Liver (tissue), 9 donors: ENCODE results near the gene ZDHHC24. TPM values are rescaled to one million over a fixed set of nuclear protein-coding genes. Genes with fewer than 3 reads are reported as not detected.

Experiments used
- DNase-seq: peaks from one replicate; pipeline ENCODE4 v3.0.0-alpha.2; 2017; ENCODE audit warnings: low spot score
- H3K27ac ChIP-seq, 2 donors: one replicate each; pipeline ENCODE4 v1.7.0; 2013; ENCODE audit warnings: inconsistent platforms in 2 of 2, low read length in 2 of 2, control low read depth in 1 of 2, low read depth in 1 of 2, mild to moderate bottlenecking in 1 of 2
- H3K27me3 ChIP-seq, 4 donors: one replicate each; pipeline versions ENCODE4 v1.6.1 to v1.7.0; 2013; ENCODE audit warnings: low read length in 3 of 4, inconsistent platforms in 1 of 4, mild to moderate bottlenecking in 1 of 4, moderate library complexity in 1 of 4; ENCODE audit not compliant: control insufficient read depth in 4 of 4, insufficient read depth in 4 of 4
- H3K36me3 ChIP-seq, 4 donors: one replicate each; pipeline versions ENCODE4 v1.6.1 to v1.7.0; 2013; ENCODE audit warnings: low read length in 3 of 4, mild to moderate bottlenecking in 3 of 4, low read depth in 1 of 4, moderate library complexity in 1 of 4; ENCODE audit not compliant: control insufficient read depth in 4 of 4, insufficient read depth in 3 of 4
- H3K4me1 ChIP-seq, 4 donors: one replicate each; pipeline versions ENCODE4 v1.6.1 to v1.7.0; 2013; ENCODE audit warnings: low read length in 3 of 4, mild to moderate bottlenecking in 3 of 4, moderate library complexity in 1 of 4; ENCODE audit not compliant: control insufficient read depth in 4 of 4, insufficient read depth in 4 of 4
- H3K4me3 ChIP-seq, 3 donors: one replicate each; pipeline versions ENCODE4 v1.6.1 to v1.7.0; 2013; ENCODE audit warnings: low read length in 3 of 3, control low read depth in 1 of 3, low read depth in 1 of 3, mild to moderate bottlenecking in 1 of 3
- H3K9ac ChIP-seq, 2 donors: one replicate each; pipeline ENCODE4 v1.7.0; 2013; ENCODE audit warnings: low read length in 2 of 2, mild to moderate bottlenecking in 2 of 2, moderate library complexity in 2 of 2, control low read depth in 1 of 2, low read depth in 1 of 2
- H3K9me3 ChIP-seq, 4 donors: one replicate each; pipeline versions ENCODE4 v1.6.1 to v1.7.0; 2013; ENCODE audit warnings: low read length in 3 of 4; ENCODE audit not compliant: control insufficient read depth in 4 of 4
- FOXA1 ChIP-seq: IDR thresholded peaks from 2 replicates; pipeline ENCODE4 v1.6.1; 2016; ENCODE audit warnings: antibody characterized with exemption
- GABPA ChIP-seq, 2 donors: IDR thresholded peaks in 1 of 2; conservative IDR thresholded peaks in 1 of 2; 2 replicates each; pipeline ENCODE4 v1.6.1; 2016; ENCODE audit warnings: antibody characterized with exemption in 2 of 2, mild to moderate bottlenecking in 1 of 2, moderate library complexity in 1 of 2
- HNF4G ChIP-seq: IDR thresholded peaks from 2 replicates; pipeline ENCODE4 v1.6.1; 2016; ENCODE audit warnings: antibody characterized with exemption
- JUND ChIP-seq, 2 donors: IDR thresholded peaks; 2 replicates each; pipeline ENCODE4 v1.6.1; 2016; ENCODE audit warnings: antibody characterized with exemption in 2 of 2
- RAD21 ChIP-seq, 2 donors: IDR thresholded peaks; 2 replicates each; pipeline ENCODE4 v1.6.1; 2016; ENCODE audit warnings: antibody characterized with exemption in 2 of 2, mild to moderate bottlenecking in 2 of 2
- RXRA ChIP-seq, 2 donors: IDR thresholded peaks; 2 replicates each; pipeline ENCODE4 v1.6.1; 2017 to 2018; ENCODE audit warnings: antibody characterized with exemption in 2 of 2, mild to moderate bottlenecking in 1 of 2
- SP1 ChIP-seq: IDR thresholded peaks from 2 replicates; pipeline ENCODE4 v1.6.1; 2018; ENCODE audit warnings: antibody characterized with exemption, mild to moderate bottlenecking
- TAF1 ChIP-seq: conservative IDR thresholded peaks from 2 replicates; pipeline ENCODE4 v1.6.1; 2016; ENCODE audit warnings: antibody characterized with exemption, mild to moderate bottlenecking
- YY1 ChIP-seq: IDR thresholded peaks from 2 replicates; pipeline ENCODE4 v1.6.1; 2016; ENCODE audit warnings: antibody characterized with exemption, mild to moderate bottlenecking
- WGBS: extraction: QIAGEN DNeasy Blood & Tissue Kit; methylation state at CpG from one replicate; pipeline ENCODE4 v1.1.7; 2013; 5-methylcytosine and 5-hydroxymethylcytosine counted together
- polyA plus RNA-seq, 2 donors: library from polyadenylated mRNA; stranded (reverse) in 1 of 2; unstranded in 1 of 2; fragments of 200-250 nt in 1 of 2; fragments of >200 nt in 1 of 2; fragmentation: Nextera tagmentation in 1 of 2; extraction: Ambion mirVana in 1 of 2; gene quantifications; one replicate each; pipeline versions ENCODE4 v1.2.1 to v1.2.3, GENCODE V29; 2013 to 2015
- total RNA-seq, 2 donors: library from RNA; depleted of rRNA; stranded (reverse); fragments of >200 nt; gene quantifications; one replicate each; pipeline ENCODE4 v1.2.3, GENCODE V29; 2014
- TF ChIP-seq, protein P1 (sequence below): fragments of 150-350 bp; IDR thresholded peaks from 2 replicates; pipeline ENCODE4 v1.5.1; 2017; ENCODE audit warnings: improper control_type of control experiment, low read depth, low read length; ENCODE audit not compliant: missing input control
- TF ChIP-seq, protein P2 (sequence below): IDR thresholded peaks from 2 replicates; pipeline ENCODE4 v1.6.1; 2016; ENCODE audit warnings: antibody characterized with exemption
- TF ChIP-seq, protein P3 (sequence below): IDR thresholded peaks from 2 replicates; pipeline ENCODE4 v1.6.1; 2016; ENCODE audit warnings: antibody characterized with exemption, mild to moderate bottlenecking
- donor health status: healthy.
- donor health status: healthy.
- donor health status: healthy.
- donor health status: healthy.
- donor health status: healthy.

ZDHHC24 gene
- total and polyA plus RNA-seq, 4 donors: 4.1 to 6.4 (median 5.1) TPM

DNA sequence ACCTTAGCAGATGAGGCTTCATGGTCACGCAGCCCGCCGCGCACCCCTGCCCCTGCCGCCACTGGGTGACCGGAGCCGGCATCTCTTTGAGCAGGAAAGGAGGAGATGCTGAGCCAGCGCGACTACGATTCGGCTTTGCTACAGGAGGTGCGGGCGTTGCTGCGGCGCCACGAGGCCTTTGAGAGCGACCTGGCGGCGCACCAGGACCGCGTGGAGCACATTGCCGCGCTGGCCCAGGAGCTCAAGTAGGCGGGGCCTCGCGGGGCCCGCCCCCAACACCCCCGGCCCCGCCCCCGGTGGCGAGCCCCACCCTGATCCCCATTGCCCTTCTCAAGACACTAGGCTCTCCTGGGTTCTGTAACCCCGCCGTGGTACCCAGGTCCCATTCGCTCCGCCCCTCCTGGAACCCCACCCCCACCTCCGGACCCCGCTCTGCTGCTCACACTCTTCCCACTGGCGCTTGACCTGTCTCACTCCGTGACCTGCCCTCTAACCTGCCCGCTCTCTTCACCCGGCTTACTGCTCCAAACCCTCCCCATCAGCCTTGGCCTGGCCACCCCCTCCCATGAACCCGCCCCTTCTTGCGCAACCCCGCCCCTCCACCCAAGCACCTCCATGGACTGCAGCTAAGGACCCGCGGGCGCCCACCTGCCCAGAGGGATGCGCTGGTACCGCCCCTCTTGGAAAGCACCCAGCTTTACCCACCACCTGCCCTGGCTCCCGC lies 13.5 kb upstream of the ZDHHC24 start:
- peak; percentile 51 for DNase-seq
- H3K27me3 ChIP-seq: no peaks in the 10 kb centered on the region
- H3K36me3 ChIP-seq: peaks cover 0 to 2% (median 0%) of the 10 kb centered on the region in 4 donors
- H3K9ac ChIP-seq: no peak overlapping the region
- no peak overlapping the region for H3K4me3 ChIP-seq
- TF ChIP-seq, protein P1, sequence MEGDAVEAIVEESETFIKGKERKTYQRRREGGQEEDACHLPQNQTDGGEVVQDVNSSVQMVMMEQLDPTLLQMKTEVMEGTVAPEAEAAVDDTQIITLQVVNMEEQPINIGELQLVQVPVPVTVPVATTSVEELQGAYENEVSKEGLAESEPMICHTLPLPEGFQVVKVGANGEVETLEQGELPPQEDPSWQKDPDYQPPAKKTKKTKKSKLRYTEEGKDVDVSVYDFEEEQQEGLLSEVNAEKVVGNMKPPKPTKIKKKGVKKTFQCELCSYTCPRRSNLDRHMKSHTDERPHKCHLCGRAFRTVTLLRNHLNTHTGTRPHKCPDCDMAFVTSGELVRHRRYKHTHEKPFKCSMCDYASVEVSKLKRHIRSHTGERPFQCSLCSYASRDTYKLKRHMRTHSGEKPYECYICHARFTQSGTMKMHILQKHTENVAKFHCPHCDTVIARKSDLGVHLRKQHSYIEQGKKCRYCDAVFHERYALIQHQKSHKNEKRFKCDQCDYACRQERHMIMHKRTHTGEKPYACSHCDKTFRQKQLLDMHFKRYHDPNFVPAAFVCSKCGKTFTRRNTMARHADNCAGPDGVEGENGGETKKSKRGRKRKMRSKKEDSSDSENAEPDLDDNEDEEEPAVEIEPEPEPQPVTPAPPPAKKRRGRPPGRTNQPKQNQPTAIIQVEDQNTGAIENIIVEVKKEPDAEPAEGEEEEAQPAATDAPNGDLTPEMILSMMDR: no peak
- TF ChIP-seq JUND (IDR thresholded peaks at IDR 0.05) (no peak), SP1 (no peak), HNF4G (no peak), YY1 (no peak), RAD21 (IDR thresholded peaks at IDR 0.05) (no peak)
- H3K9me3 ChIP-seq: no peaks in the 10 kb centered on the region
- WGBS: 15% methylated on average over 50 of the region's 50 CpGs
- H3K27ac ChIP-seq: no peak overlapping the region
- peaks cover 0 to 3% (median 1%) of the 10 kb centered on the region in 4 donors for H3K4me1 ChIP-seq

DNA sequence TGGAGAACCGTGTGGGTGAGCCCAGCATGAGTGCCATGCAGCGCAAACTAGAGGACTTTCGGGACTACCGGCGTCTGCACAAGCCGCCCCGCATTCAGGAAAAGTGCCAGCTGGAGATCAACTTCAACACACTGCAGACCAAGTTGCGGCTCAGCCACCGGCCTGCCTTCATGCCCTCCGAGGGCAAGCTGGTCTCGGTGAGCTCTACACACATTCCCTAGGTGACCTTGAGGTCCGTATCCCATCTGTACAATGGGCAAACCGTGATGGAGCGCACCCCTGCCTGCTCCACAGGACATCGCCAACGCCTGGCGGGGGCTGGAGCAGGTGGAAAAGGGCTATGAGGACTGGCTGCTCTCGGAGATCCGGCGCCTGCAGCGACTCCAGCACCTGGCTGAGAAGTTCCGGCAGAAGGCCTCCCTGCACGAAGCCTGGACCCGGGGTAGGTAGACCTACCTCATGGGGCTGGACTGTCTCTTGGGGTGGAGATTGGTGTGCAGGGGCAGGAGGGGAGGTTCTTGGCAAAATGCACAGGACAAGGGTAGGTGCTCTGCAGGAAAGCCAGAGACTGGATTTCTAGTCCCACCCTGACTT lies 12.0 kb upstream of the ZDHHC24 start:
- no peak for DNase-seq
- H3K9me3 ChIP-seq: no peaks in the 10 kb centered on the region
- 93% methylated on average over 24 of the region's 24 CpGs for WGBS
- H3K4me1 ChIP-seq: peaks cover 0 to 3% (median 1%) of the 10 kb centered on the region in 4 donors
- H3K4me3 ChIP-seq: no peak overlapping the region
- H3K9ac ChIP-seq: no peak overlapping the region
- H3K27ac ChIP-seq: no peak overlapping the region
- H3K27me3 ChIP-seq: no peaks in the 10 kb centered on the region
- no peak for TF ChIP-seq RXRA (IDR thresholded peaks at IDR 0.05)
- no peak for TF ChIP-seq SP1
- TF ChIP-seq JUND (IDR thresholded peaks at IDR 0.05): no peak
- TF ChIP-seq, protein P2, sequence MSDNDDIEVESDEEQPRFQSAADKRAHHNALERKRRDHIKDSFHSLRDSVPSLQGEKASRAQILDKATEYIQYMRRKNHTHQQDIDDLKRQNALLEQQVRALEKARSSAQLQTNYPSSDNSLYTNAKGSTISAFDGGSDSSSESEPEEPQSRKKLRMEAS: no peak
- TF ChIP-seq TAF1: no peak
- no peak for TF ChIP-seq GABPA (IDR thresholded peaks at IDR 0.05 in 1 of 2, conservative IDR thresholded peaks at IDR 0.05 in 1 of 2)
- TF ChIP-seq, protein P3, sequence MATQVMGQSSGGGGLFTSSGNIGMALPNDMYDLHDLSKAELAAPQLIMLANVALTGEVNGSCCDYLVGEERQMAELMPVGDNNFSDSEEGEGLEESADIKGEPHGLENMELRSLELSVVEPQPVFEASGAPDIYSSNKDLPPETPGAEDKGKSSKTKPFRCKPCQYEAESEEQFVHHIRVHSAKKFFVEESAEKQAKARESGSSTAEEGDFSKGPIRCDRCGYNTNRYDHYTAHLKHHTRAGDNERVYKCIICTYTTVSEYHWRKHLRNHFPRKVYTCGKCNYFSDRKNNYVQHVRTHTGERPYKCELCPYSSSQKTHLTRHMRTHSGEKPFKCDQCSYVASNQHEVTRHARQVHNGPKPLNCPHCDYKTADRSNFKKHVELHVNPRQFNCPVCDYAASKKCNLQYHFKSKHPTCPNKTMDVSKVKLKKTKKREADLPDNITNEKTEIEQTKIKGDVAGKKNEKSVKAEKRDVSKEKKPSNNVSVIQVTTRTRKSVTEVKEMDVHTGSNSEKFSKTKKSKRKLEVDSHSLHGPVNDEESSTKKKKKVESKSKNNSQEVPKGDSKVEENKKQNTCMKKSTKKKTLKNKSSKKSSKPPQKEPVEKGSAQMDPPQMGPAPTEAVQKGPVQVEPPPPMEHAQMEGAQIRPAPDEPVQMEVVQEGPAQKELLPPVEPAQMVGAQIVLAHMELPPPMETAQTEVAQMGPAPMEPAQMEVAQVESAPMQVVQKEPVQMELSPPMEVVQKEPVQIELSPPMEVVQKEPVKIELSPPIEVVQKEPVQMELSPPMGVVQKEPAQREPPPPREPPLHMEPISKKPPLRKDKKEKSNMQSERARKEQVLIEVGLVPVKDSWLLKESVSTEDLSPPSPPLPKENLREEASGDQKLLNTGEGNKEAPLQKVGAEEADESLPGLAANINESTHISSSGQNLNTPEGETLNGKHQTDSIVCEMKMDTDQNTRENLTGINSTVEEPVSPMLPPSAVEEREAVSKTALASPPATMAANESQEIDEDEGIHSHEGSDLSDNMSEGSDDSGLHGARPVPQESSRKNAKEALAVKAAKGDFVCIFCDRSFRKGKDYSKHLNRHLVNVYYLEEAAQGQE: no peak
- TF ChIP-seq FOXA1: no peak
- H3K36me3 ChIP-seq: no peaks in the 10 kb centered on the region
